HepG2 (cell line): ENCODE data around the gene FRMD8. TPM values are rescaled to one million over a fixed set of nuclear protein-coding genes. Genes with fewer than 3 reads are reported as not detected.
A peak's percentile ranks its signal among the peaks of the same experiment; 100 is the strongest.

ENCODE experiments used
- ARNT ChIP-seq: fragments of 450-650 bp; IDR thresholded peaks from 2 replicates; pipeline ENCODE4 v1.6.1; 2017
- ARNTL ChIP-seq: sonication (generic); formaldehyde crosslinking; IDR thresholded peaks from 2 replicates; pipeline ENCODE4 v1.4.0; 2020; ENCODE audit warnings: mild to moderate bottlenecking, missing genetic modification reagents
- ATF1 ChIP-seq: IDR thresholded peaks from 2 replicates; pipeline ENCODE4 v1.6.1; 2016; ENCODE audit warnings: mild to moderate bottlenecking, control low read depth
- ATF7-NPFF ChIP-seq: sonication (generic); formaldehyde crosslinking; IDR thresholded peaks from 2 replicates; pipeline ENCODE4 v1.8.1; 2023; ENCODE audit warnings: mild to moderate bottlenecking, low read depth, missing genetic modification reagents, moderate library complexity
- IKZF5 ChIP-seq: IDR thresholded peaks from 2 replicates; pipeline ENCODE4 v1.6.1; 2018; ENCODE audit warnings: missing genetic modification reagents, mild to moderate bottlenecking, missing compliant biosample characterization
- JUND ChIP-seq: sonication (generic); formaldehyde crosslinking; IDR thresholded peaks from 2 replicates; pipeline ENCODE4 v1.8.0; 2022; ENCODE audit warnings: mild to moderate bottlenecking, missing genetic modification reagents
- KLF13 ChIP-seq: sonication (generic); formaldehyde crosslinking; IDR thresholded peaks from 2 replicates; pipeline ENCODE4 v1.4.0; 2020; ENCODE audit warnings: mild to moderate bottlenecking, missing genetic modification reagents
- NR2F2 ChIP-seq: IDR thresholded peaks from 2 replicates; pipeline ENCODE4 v1.6.1; 2012; ENCODE audit warnings: low read depth, inconsistent platforms, borderline replicate concordance
- PCBP2 ChIP-seq: fragments of 200-400 bp; formaldehyde crosslinking; optimal IDR thresholded peaks from 2 replicates; pipeline ENCODE3; 2018; ENCODE audit warnings: low read length, low read depth; ENCODE audit not compliant: poor library complexity, severe bottlenecking
- POGK ChIP-seq: sonication (generic); formaldehyde crosslinking; conservative IDR thresholded peaks from 2 replicates; pipeline ENCODE4 v1.8.0; 2022; ENCODE audit warnings: mild to moderate bottlenecking, moderate library complexity, missing genetic modification reagents
- RBAK ChIP-seq: sonication (generic); formaldehyde crosslinking; IDR thresholded peaks from 2 replicates; pipeline ENCODE4 v1.5.1; 2020; ENCODE audit warnings: mild to moderate bottlenecking, missing genetic modification reagents
- RORA ChIP-seq: sonication (generic); formaldehyde crosslinking; IDR thresholded peaks from 2 replicates; pipeline ENCODE4 v1.5.0; 2020; ENCODE audit warnings: mild to moderate bottlenecking, missing genetic modification reagents, moderate library complexity
- RXRA ChIP-seq: sonication (generic); formaldehyde crosslinking; IDR thresholded peaks from 2 replicates; pipeline ENCODE4 v1.5.1; 2020; ENCODE audit warnings: missing genetic modification reagents
- ZEB1 ChIP-seq: IDR thresholded peaks from 2 replicates; pipeline ENCODE4 v1.6.1; 2012; ENCODE audit warnings: mild to moderate bottlenecking, low read depth, inconsistent platforms; ENCODE audit not compliant: insufficient replicate concordance
- ZMYM3 ChIP-seq: sonication (generic); formaldehyde crosslinking; IDR thresholded peaks from 2 replicates; pipeline ENCODE4 v1.5.1; 2020; ENCODE audit warnings: mild to moderate bottlenecking, missing genetic modification reagents
- ZNF124 ChIP-seq: sonication (generic); formaldehyde crosslinking; IDR thresholded peaks from 2 replicates; pipeline ENCODE4 v1.4.0; 2020; ENCODE audit warnings: missing genetic modification reagents
- ZNF556 ChIP-seq: sonication (generic); formaldehyde crosslinking; IDR thresholded peaks from 2 replicates; pipeline ENCODE4 v1.4.0; 2020; ENCODE audit warnings: mild to moderate bottlenecking, missing genetic modification reagents, borderline replicate concordance
- ZNF749 ChIP-seq: sonication (generic); formaldehyde crosslinking; IDR thresholded peaks from 2 replicates; pipeline ENCODE4 v1.8.0; 2022; ENCODE audit warnings: mild to moderate bottlenecking, missing genetic modification reagents, moderate library complexity, borderline replicate concordance
- ZNF780A ChIP-seq: sonication (generic); formaldehyde crosslinking; IDR thresholded peaks from 2 replicates; pipeline ENCODE4 v1.8.0; 2022; ENCODE audit warnings: mild to moderate bottlenecking, missing genetic modification reagents, moderate library complexity
- ZNF883 ChIP-seq: sonication (generic); formaldehyde crosslinking; IDR thresholded peaks from 2 replicates; pipeline ENCODE4 v1.5.1; 2020; ENCODE audit warnings: mild to moderate bottlenecking, missing genetic modification reagents; ENCODE audit errors: not compliant biosample characterization
- polyA plus RNA-seq, 8 experiments: library from polyadenylated mRNA; depleted of rRNA in 3 of 8; stranded (reverse) in 7 of 8; unstranded in 1 of 8; fragments of >200 nt; fragmentation: Illumina TruSeq in 4 of 8; extraction: Trizol in 4 of 8; gene quantifications; 2 replicates each; pipeline versions ENCODE4 v1.2.1 to v1.2.3, GENCODE V29; 2011 to 2016; ENCODE audit warnings: low read depth in 4 of 8, missing spikeins in 1 of 8, mixed read lengths in 1 of 8; ENCODE audit not compliant: insufficient read depth in 1 of 8
- total RNA-seq, 5 experiments: library from RNA; depleted of rRNA; stranded (reverse); fragments of >200 nt; fragmentation: Illumina TruSeq; extraction: Trizol; gene quantifications; 2 replicates each; pipeline ENCODE4 v1.2.3, GENCODE V29; 2016; ENCODE audit warnings: low read depth in 1 of 5
- TF ChIP-seq, protein P1 (sequence below): sonication (generic); formaldehyde crosslinking; IDR thresholded peaks from 2 replicates; pipeline ENCODE4 v1.5.0; 2020; ENCODE audit warnings: missing genetic modification reagents, mild to moderate bottlenecking, borderline replicate concordance
- TF ChIP-seq, protein P2 (sequence below): sonication (generic); formaldehyde crosslinking; IDR thresholded peaks from 2 replicates; pipeline ENCODE4 v1.5.0; 2020; ENCODE audit warnings: mild to moderate bottlenecking, missing genetic modification reagents
- TF ChIP-seq, protein P3 (sequence below): IDR thresholded peaks from 2 replicates; pipeline ENCODE4 v1.6.1; 2016; ENCODE audit warnings: mild to moderate bottlenecking

Gene FRMD8
- total and polyA plus RNA-seq, 2 of the 13 experiments (the other 11 are each of a cell fraction or from before 2014, with no cell fraction given), result 5.8 to 20.6 TPM

- no peak for TF ChIP-seq IKZF5
- no peak for TF ChIP-seq ZNF883
- no peak for TF ChIP-seq PCBP2
- no peak for TF ChIP-seq ARNT
- TF ChIP-seq POGK (CRISPR knock-in tag), result no peak
- no peak for TF ChIP-seq ATF1 (CRISPR knock-in tag)
- TF ChIP-seq ZNF556 (CRISPR knock-in tag), result no peak
- TF ChIP-seq ATF7-NPFF (CRISPR knock-in tag), result no peak
- no peak for TF ChIP-seq KLF13 (CRISPR knock-in tag)
- no peak for TF ChIP-seq RXRA
- TF ChIP-seq, protein P1, sequence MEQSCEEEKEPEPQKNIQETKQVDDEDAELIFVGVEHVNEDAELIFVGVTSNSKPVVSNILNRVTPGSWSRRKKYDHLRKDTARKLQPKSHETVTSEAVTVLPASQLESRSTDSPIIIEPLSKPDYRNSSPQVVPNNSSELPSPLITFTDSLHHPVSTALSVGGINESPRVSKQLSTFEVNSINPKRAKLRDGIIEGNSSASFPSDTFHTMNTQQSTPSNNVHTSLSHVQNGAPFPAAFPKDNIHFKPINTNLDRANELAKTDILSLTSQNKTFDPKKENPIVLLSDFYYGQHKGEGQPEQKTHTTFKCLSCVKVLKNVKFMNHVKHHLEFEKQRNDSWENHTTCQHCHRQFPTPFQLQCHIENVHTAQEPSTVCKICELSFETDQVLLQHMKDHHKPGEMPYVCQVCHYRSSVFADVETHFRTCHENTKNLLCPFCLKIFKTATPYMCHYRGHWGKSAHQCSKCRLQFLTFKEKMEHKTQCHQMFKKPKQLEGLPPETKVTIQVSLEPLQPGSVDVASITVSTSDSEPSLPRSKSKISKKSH (CRISPR knock-in tag), result no peak
- TF ChIP-seq NR2F2, result no peak
- no peak for TF ChIP-seq JUND
- TF ChIP-seq ARNTL, result 0 out of 2 replicates have a peak, but pooled peaks have one; percentile 32
- TF ChIP-seq, protein P2, sequence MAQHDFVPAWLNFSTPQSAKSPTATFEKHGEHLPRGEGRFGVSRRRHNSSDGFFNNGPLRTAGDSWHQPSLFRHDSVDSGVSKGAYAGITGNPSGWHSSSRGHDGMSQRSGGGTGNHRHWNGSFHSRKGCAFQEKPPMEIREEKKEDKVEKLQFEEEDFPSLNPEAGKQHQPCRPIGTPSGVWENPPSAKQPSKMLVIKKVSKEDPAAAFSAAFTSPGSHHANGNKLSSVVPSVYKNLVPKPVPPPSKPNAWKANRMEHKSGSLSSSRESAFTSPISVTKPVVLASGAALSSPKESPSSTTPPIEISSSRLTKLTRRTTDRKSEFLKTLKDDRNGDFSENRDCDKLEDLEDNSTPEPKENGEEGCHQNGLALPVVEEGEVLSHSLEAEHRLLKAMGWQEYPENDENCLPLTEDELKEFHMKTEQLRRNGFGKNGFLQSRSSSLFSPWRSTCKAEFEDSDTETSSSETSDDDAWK (CRISPR knock-in tag), result no peak
- no peak for TF ChIP-seq ZMYM3
- TF ChIP-seq, protein P3, sequence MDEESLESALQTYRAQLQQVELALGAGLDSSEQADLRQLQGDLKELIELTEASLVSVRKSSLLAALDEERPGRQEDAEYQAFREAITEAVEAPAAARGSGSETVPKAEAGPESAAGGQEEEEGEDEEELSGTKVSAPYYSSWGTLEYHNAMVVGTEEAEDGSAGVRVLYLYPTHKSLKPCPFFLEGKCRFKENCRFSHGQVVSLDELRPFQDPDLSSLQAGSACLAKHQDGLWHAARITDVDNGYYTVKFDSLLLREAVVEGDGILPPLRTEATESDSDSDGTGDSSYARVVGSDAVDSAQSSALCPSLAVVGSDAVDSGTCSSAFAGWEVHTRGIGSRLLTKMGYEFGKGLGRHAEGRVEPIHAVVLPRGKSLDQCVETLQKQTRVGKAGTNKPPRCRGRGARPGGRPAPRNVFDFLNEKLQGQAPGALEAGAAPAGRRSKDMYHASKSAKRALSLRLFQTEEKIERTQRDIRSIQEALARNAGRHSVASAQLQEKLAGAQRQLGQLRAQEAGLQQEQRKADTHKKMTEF (CRISPR knock-in tag), result no peak; the same call in 1 of the 2 replicates
- TF ChIP-seq RBAK (CRISPR knock-in tag), result no peak
- no peak for TF ChIP-seq RORA (CRISPR knock-in tag)
- TF ChIP-seq ZEB1, result no peak
- no peak for TF ChIP-seq ZNF749 (CRISPR knock-in tag)
- TF ChIP-seq ZNF124, result no peak; the same call in 1 of the 2 replicates
- no peak for TF ChIP-seq ZNF780A (CRISPR knock-in tag)
These were observed 33.5 kb downstream of the FRMD8 start (continued) for GRCh38 chr11:65419772-65420481.
